GM12878 (cell line): Measurements from ENCODE around the gene IGF2BP2. TPM values are rescaled to one million over a fixed set of nuclear protein-coding genes. Genes with fewer than 3 reads are reported as not detected.

Source experiments
- ATAC-seq: fragments of 200-7000 bp; cut with Tn5 transposase; 3 replicates; pipeline ENCODE4 v1.9.1; 2020; ENCODE audit warnings: mild to moderate bottlenecking, moderate library complexity
- BruUV-seq: library from RNA; stranded (reverse); fragments of 400-500 nt; replicated peaks from 2 replicates; lab custom pipeline; 2021; lab: Mats Ljungman, UMichigan
- CTCF ChIA-PET: fragments of 300-600 bp; sonication (Branson Sonifier 250); formaldehyde crosslinking; extraction: SDS; loops from one replicate; lab custom pipeline; 2021; ENCODE audit warnings: inconsistent platforms; lab: Yijun Ruan, JAX
- POLR2A ChIA-PET: fragments of 350-600 bp; formaldehyde crosslinking; extraction: SDS; loops from one replicate; lab custom pipeline; 2021; ENCODE audit warnings: inconsistent platforms; lab: Charles Lee
- RAD21 ChIA-PET: fragments of 300-600 bp; sonication (Branson Sonifier 250); formaldehyde crosslinking; loops from one replicate; lab custom pipeline; 2023; ENCODE audit warnings: antibody characterized with exemption; ENCODE audit not compliant: unreplicated experiment; lab: Charles Lee
- SMC1A ChIA-PET: fragments of 300-600 bp; sonication (Branson Sonifier 250); formaldehyde crosslinking; loops from one replicate; lab custom pipeline; 2023; ENCODE audit not compliant: unreplicated experiment, uncharacterized antibody; lab: Charles Lee
- DNase-seq: peaks from one replicate; pipeline ENCODE4 v3.0.0-alpha.2; 2011; ENCODE audit warnings: low read depth, low spot score
- FAIRE-seq: peaks from 3 replicates; lab custom pipeline; 2011; peaks lifted over from hg19 to GRCh38; lab: Jason Lieb, UNC
- H2AFZ ChIP-seq: 2 replicates; pipeline ENCODE4 v1.6.0; 2011; ENCODE audit warnings: low read depth, low read length, control low read depth; ENCODE audit not compliant: control insufficient read depth
- H3K27ac ChIP-seq: 2 replicates; pipeline ENCODE4 v1.5.1; 2011; ENCODE audit warnings: control low read depth; ENCODE audit not compliant: control insufficient read depth, insufficient read depth
- H3K27me3 ChIP-seq, 2 experiments: replicated peaks in 1 of 2; 2 replicates each; pipeline versions ENCODE4 v1.6.0 to v1.6.1; 2011; ENCODE audit warnings: low read length in 1 of 2; ENCODE audit not compliant: control insufficient read depth in 2 of 2, insufficient read depth in 2 of 2
- H3K36me3 ChIP-seq, 2 experiments: 2 replicates each; pipeline ENCODE4 v1.5.1; 2011; ENCODE audit warnings: low read length in 1 of 2; ENCODE audit not compliant: control insufficient read depth in 2 of 2, insufficient read depth in 2 of 2
- H3K4me1 ChIP-seq: 2 replicates; pipeline ENCODE4 v1.6.1; 2011; ENCODE audit warnings: mild to moderate bottlenecking, low read length, moderate library complexity, mixed read lengths; ENCODE audit not compliant: control insufficient read depth, insufficient read depth
- H3K4me2 ChIP-seq: 2 replicates; pipeline ENCODE4 v1.6.0; 2011; ENCODE audit warnings: control low read depth; ENCODE audit not compliant: control insufficient read depth, insufficient read depth
- H3K4me3 ChIP-seq: fragments of 200-600 bp; sonication (generic); 2 replicates; pipeline ENCODE4 v1.5.1; 2016
- H3K79me2 ChIP-seq: 2 replicates; pipeline ENCODE4 v1.6.0; 2011; ENCODE audit warnings: low read length; ENCODE audit not compliant: control insufficient read depth, insufficient read depth
- H3K9ac ChIP-seq: 2 replicates; pipeline ENCODE4 v1.8.0; 2011; ENCODE audit warnings: low read length, control low read depth, mixed read lengths; ENCODE audit not compliant: control insufficient read depth, insufficient read depth
- H3K9me3 ChIP-seq: replicated peaks from 3 replicates; pipeline ENCODE4 v1.5.1; 2011; ENCODE audit warnings: mild to moderate bottlenecking, low read length; ENCODE audit not compliant: control insufficient read depth, insufficient read depth
- H4K20me1 ChIP-seq: 2 replicates; pipeline ENCODE4 v1.6.0; 2011; ENCODE audit not compliant: control insufficient read depth, insufficient read depth
- BCL11A ChIP-seq: IDR thresholded peaks from 2 replicates; pipeline ENCODE4 v1.6.1; 2011; ENCODE audit warnings: low read depth, low read length
- BCLAF1 ChIP-seq: fragments of 450-650 bp; IDR thresholded peaks from 2 replicates; pipeline ENCODE4 v1.6.1; 2017; ENCODE audit warnings: antibody characterized with exemption, mild to moderate bottlenecking, moderate library complexity
- BHLHE40 ChIP-seq, 2 experiments: fragments of 450-650 bp in 1 of 2; IDR thresholded peaks; 2 replicates each; pipeline ENCODE4 v1.6.1; 2011 to 2017; ENCODE audit warnings: low read depth in 2 of 2, borderline replicate concordance in 1 of 2, improper control_type of control experiment in 1 of 2, low read length in 1 of 2, mild to moderate bottlenecking in 1 of 2
- DPF2 ChIP-seq: fragments of 450-650 bp; IDR thresholded peaks from 2 replicates; pipeline ENCODE4 v1.6.1; 2017; ENCODE audit warnings: mild to moderate bottlenecking
- ETV6 ChIP-seq, 2 experiments: fragments of 450-650 bp in 1 of 2; IDR thresholded peaks in 1 of 2; conservative IDR thresholded peaks in 1 of 2; 2 replicates each; pipeline ENCODE4 v1.6.1; 2014; ENCODE audit warnings: antibody characterized with exemption in 1 of 2, borderline replicate concordance in 1 of 2, low read depth in 1 of 2, mild to moderate bottlenecking in 1 of 2, moderate library complexity in 1 of 2
- FOXM1 ChIP-seq: IDR thresholded peaks from 2 replicates; pipeline ENCODE4 v1.6.1; 2012; ENCODE audit warnings: low read depth, mild to moderate bottlenecking, inconsistent platforms, low read length, moderate library complexity
- MAX ChIP-seq: IDR thresholded peaks from 2 replicates; pipeline ENCODE4 v1.6.1; 2012; ENCODE audit warnings: low read depth, low read length, improper control_type of control experiment
- NFIC ChIP-seq: IDR thresholded peaks from 2 replicates; pipeline ENCODE4 v1.6.1; 2012; ENCODE audit warnings: low read depth, mild to moderate bottlenecking, inconsistent platforms, low read length, moderate library complexity
- PKNOX1 ChIP-seq: fragments of 450-650 bp; IDR thresholded peaks from 2 replicates; pipeline ENCODE4 v1.6.1; 2016; ENCODE audit warnings: mild to moderate bottlenecking
- SPI1 ChIP-seq: IDR thresholded peaks from 2 replicates; pipeline ENCODE4 v1.6.1; 2011; ENCODE audit warnings: low read depth, mild to moderate bottlenecking, low read length, moderate library complexity, borderline replicate concordance; ENCODE audit not compliant: insufficient read depth
- SUPT20H ChIP-seq: IDR thresholded peaks from 2 replicates; pipeline ENCODE4 v1.6.1; 2011; ENCODE audit warnings: low read depth, mild to moderate bottlenecking, low read length, moderate library complexity, borderline replicate concordance; ENCODE audit not compliant: control insufficient read depth
- TCF7 ChIP-seq: IDR thresholded peaks from 2 replicates; pipeline ENCODE4 v1.6.1; 2014; ENCODE audit warnings: antibody characterized with exemption, borderline replicate concordance
- YBX1 ChIP-seq: fragments of 450-650 bp; IDR thresholded peaks from 2 replicates; pipeline ENCODE4 v1.6.1; 2016; ENCODE audit warnings: antibody characterized with exemption
- ZBTB11 ChIP-seq: fragments of 450-650 bp; formaldehyde crosslinking; IDR thresholded peaks from 2 replicates; pipeline ENCODE4 v1.5.0; 2022; ENCODE audit warnings: mild to moderate bottlenecking, missing genetic modification characterization
- ZZZ3 ChIP-seq: IDR thresholded peaks from 2 replicates; pipeline ENCODE4 v1.6.1; 2011; ENCODE audit warnings: low read depth; ENCODE audit not compliant: control insufficient read depth, insufficient read length
- WGBS: methylation state at CpG from one replicate; pipeline ENCODE4 v1.1.6; 2016; ENCODE audit warnings: low lambda C conversion rate; ENCODE audit not compliant: insufficient replicate concordance, insufficient coverage; ENCODE audit errors: missing lambda C conversion rate; 5-methylcytosine and 5-hydroxymethylcytosine counted together
- in situ Hi-C: fragments of 300-500 bp; cut with MboI; formaldehyde crosslinking; loops from 9 replicates; pipeline ENCODE4 v1.14.3; 2018; ENCODE audit warnings: mixed read lengths
- intact Hi-C: fragments of 100-400 bp; cut with micrococcal nuclease; formaldehyde crosslinking; loops from one replicate; pipeline ENCODE4 v1.14.2; 2022; ENCODE audit not compliant: unreplicated experiment
- polyA plus RNA-seq, 11 experiments: library from polyadenylated mRNA; depleted of rRNA in 4 of 11; unstranded in 6 of 11; stranded (reverse) in 5 of 11; fragments of >200 nt; fragmentation: Nextera tagmentation in 4 of 11; fragmentation: Illumina TruSeq in 1 of 11; extraction: Ambion mirVana in 4 of 11; extraction: Trizol in 1 of 11; gene quantifications; 1 replicate in 1 of 11; 2 replicates in 10 of 11; pipeline versions ENCODE4 v1.2.1 to v1.2.3, GENCODE V29; 2011 to 2016; ENCODE audit warnings: inconsistent platforms in 2 of 11, missing spikeins in 2 of 11, low read depth in 1 of 11
- total RNA-seq, 4 experiments: library from RNA; depleted of rRNA in 3 of 4; stranded (reverse); fragments of >200 nt in 3 of 4; fragmentation: Illumina TruSeq in 1 of 4; extraction: Trizol in 1 of 4; gene quantifications; 2 replicates each; pipeline versions ENCODE4 v1.2.1 to v1.2.3, GENCODE V29; 2013 to 2021

IGF2BP2 gene
- total and polyA plus RNA-seq, 10 of the 15 experiments (the other 5 are each of a cell fraction or from before 2014, with no cell fraction given), result 0.25 to 0.72 TPM; not detected in 8

- ChIA-PET POLR2A (no interaction called here), SMC1A (no interaction called here), CTCF (no interaction called here), RAD21 (no interaction called here)
- FAIRE-seq (no peak), DNase-seq (no peak), ATAC-seq (peak; percentile 33)
- Histone ChIP-seq H3K79me2 (no peaks in the 10 kb centered on the region), H3K9ac (no peak overlapping the region), H3K9me3 (no peaks in the 10 kb centered on the region), H3K27ac (no peak overlapping the region), H3K36me3 (no peaks in the 10 kb centered on the region), H3K4me2 (peak overlapping the region; percentile 77; the same call in 1 of the 2 replicates), H3K4me1 (no peaks in the 10 kb centered on the region), H4K20me1 (no peaks in the 10 kb centered on the region), H2AFZ (peak overlapping the region; percentile 45), H3K4me3 (no peak overlapping the region), H3K27me3 (peaks cover 8 to 24% of the 10 kb centered on the region in 2 experiments)
- in situ Hi-C loops, result no loop called here
- intact Hi-C loops, result no loop called here
- WGBS, result 22% methylated on average over 67 of the region's 90 CpGs
- no TSS peak for BruUV-seq
- TF ChIP-seq MAX, result no peak
- no peak for TF ChIP-seq BCLAF1
- no peak for TF ChIP-seq SPI1
- TF ChIP-seq ZZZ3, result no peak
- no peak for TF ChIP-seq BCL11A
- TF ChIP-seq SUPT20H, result no peak
- TF ChIP-seq ETV6 (conservative IDR thresholded peaks at IDR 0.05 in 1 of 2, IDR thresholded peaks at IDR 0.05 in 1 of 2; ENCODE audit: borderline replicate concordance in 1 of 2, low read depth in 1 of 2), result no peak
- no peak for TF ChIP-seq YBX1
- TF ChIP-seq NFIC, result no peak
- no peak for TF ChIP-seq FOXM1
- TF ChIP-seq TCF7, result no peak
- TF ChIP-seq BHLHE40 (IDR thresholded peaks at IDR 0.05; ENCODE audit: borderline replicate concordance in 1 of 2, low read depth in 2 of 2, low read length in 1 of 2), result no peak
- TF ChIP-seq ZBTB11, result no peak
- no peak for TF ChIP-seq DPF2
- no peak for TF ChIP-seq PKNOX1
These were observed 1.0 kb upstream of the IGF2BP2 start for GRCh38 chr3:185825639-185826481.
